ENCODE measurements around the gene SHMT1. TPM values are rescaled to one million over a fixed set of nuclear protein-coding genes. Genes with fewer than 3 reads are reported as not detected.
A peak's percentile ranks its signal among the peaks of the same experiment; 100 is the strongest.
"Not testable (repeated sequence)": the region's sequence is repeated elsewhere in the genome, so short reads cannot be mapped to it uniquely, and the experiment has no call there.

SHMT1 gene
- total RNA-seq, 2 donors from 2014 or later, result 10.1 to 16.5 TPM

- H3K4me3 ChIP-seq, result peak within 1 kb of the TSS; percentile 78 to 79
- intact Hi-C loops (cut with DNase I), result no loop called here
- DNase-seq (peak; percentile 96 to 98 (median 97)), ATAC-seq (peak; percentile 97)
- H3K27ac ChIP-seq, result peak within 1 kb of the TSS; percentile 56 to 92 (median 82)
- WGBS, 2 donors, result 0% methylated on average over 52 to 77 of the region's 78 CpGs
- no peaks in the 10 kb centered on the region for H3K9me3 ChIP-seq
- TF ChIP-seq POLR2A (IDR thresholded peaks at IDR 0.05), result peak; percentile 10 to 76 (median 72)
- TF ChIP-seq, protein P1, sequence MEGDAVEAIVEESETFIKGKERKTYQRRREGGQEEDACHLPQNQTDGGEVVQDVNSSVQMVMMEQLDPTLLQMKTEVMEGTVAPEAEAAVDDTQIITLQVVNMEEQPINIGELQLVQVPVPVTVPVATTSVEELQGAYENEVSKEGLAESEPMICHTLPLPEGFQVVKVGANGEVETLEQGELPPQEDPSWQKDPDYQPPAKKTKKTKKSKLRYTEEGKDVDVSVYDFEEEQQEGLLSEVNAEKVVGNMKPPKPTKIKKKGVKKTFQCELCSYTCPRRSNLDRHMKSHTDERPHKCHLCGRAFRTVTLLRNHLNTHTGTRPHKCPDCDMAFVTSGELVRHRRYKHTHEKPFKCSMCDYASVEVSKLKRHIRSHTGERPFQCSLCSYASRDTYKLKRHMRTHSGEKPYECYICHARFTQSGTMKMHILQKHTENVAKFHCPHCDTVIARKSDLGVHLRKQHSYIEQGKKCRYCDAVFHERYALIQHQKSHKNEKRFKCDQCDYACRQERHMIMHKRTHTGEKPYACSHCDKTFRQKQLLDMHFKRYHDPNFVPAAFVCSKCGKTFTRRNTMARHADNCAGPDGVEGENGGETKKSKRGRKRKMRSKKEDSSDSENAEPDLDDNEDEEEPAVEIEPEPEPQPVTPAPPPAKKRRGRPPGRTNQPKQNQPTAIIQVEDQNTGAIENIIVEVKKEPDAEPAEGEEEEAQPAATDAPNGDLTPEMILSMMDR (IDR thresholded peaks at IDR 0.05), result peak in 2 of 7 experiments; percentile 14 to 27
- H3K27me3 ChIP-seq, result no peaks in the 10 kb centered on the region
- no peaks in the 10 kb centered on the region for H3K36me3 ChIP-seq (replicated peaks in 1 of 2; ENCODE audit: insufficient read depth in 1 of 2, low read depth in 2 of 2)
- peaks cover 71% of the 10 kb centered on the region for H3K4me1 ChIP-seq
These were observed 48.4 kb downstream of the SHMT1 start, which contains the start of the genes SMCR8 and TOP3A for GRCh38 chr17:18314731-18315561. Gene SMCR8, plus strand, starts transcription at chr17:18315293. Its CDS starts 497 bp downstream, at chr17:18315790. Gene TOP3A, minus strand, starts transcription at chr17:18314994. Its CDS starts 216 bp downstream, at chr17:18314778.

GRCh38 chr17:18314059-18314730 lies 49.2 kb downstream of the SHMT1 start:
- intact Hi-C loops (cut with DNase I), result no loop called here
- TF ChIP-seq, protein P1 (IDR thresholded peaks at IDR 0.05), result no peak
- TF ChIP-seq POLR2A (IDR thresholded peaks at IDR 0.05), result no peak
- Histone ChIP-seq H3K9me3 (no peaks in the 10 kb centered on the region), H3K4me3 (peak overlapping the region; percentile 70 to 79), H3K4me1 (peaks cover 63% of the 10 kb centered on the region), H3K36me3 (replicated peaks in 1 of 2; ENCODE audit: insufficient read depth in 1 of 2, low read depth in 2 of 2) (no peaks in the 10 kb centered on the region), H3K27me3 (no peaks in the 10 kb centered on the region), H3K27ac (peak overlapping the region; percentile 56 to 92 (median 82))
- WGBS, 2 donors, result 0% methylated on average over 21 to 39 of the region's 39 CpGs
- DNase-seq, result peak in 1 of 4 donors; percentile 23
- ATAC-seq, result no peak

DNA sequence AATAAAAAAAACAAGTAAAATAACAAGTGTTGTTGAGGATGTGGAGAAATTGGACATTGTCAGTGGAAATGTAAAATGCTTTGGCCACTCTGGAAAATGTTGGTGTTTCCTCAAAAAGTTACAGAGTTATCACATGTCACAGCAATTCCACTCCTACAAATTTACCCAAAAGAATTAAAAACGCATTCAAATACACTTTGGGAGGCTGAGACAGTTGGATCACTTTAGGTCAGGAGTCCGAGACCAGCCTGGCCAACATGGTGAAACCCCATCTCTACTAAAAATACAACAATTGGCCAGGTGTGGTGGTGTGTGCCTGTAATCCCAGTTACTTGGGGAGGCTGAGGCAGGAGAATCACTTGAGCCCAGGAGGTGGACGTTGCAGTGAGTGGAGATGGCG lies 54.1 kb downstream of the SHMT1 start:
- intact Hi-C loops (cut with DNase I), result no loop called here
- no peak for TF ChIP-seq POLR2A (IDR thresholded peaks at IDR 0.05)
- TF ChIP-seq, protein P1 (IDR thresholded peaks at IDR 0.05), result no peak
- Histone ChIP-seq H3K9me3 (no peaks in the 10 kb centered on the region), H3K4me1 (peaks cover 26% of the 10 kb centered on the region), H3K27me3 (no peaks in the 10 kb centered on the region), H3K4me3 (no peak overlapping the region), H3K36me3 (replicated peaks in 1 of 2; ENCODE audit: insufficient read depth in 1 of 2, low read depth in 2 of 2) (peaks cover 0 to 9% of the 10 kb centered on the region in 2 donors), H3K27ac (no peak overlapping the region)
- no peak for ATAC-seq
- no peak for DNase-seq
- WGBS, 2 donors, result 85 to 96% methylated on average over 4 of the region's 4 CpGs

- H3K9me3 ChIP-seq; DNase-seq; intact Hi-C loops (cut with DNase I); H3K4me3 ChIP-seq; H3K4me1 ChIP-seq; H3K27ac ChIP-seq; ATAC-seq; H3K27me3 ChIP-seq: not testable (repeated sequence)
- WGBS, 2 donors, result 88 to 89% methylated on average over 13 of the region's 13 CpGs
- peaks cover 0 to 28% of the 10 kb centered on the region in 2 donors for H3K36me3 ChIP-seq (replicated peaks in 1 of 2; ENCODE audit: insufficient read depth in 1 of 2, low read depth in 2 of 2)
These were observed 60.1 kb downstream of the SHMT1 start for GRCh38 chr17:18303206-18303605.

Data from body of pancreas (tissue), 4 donors.